OCI-LY7 (cell line): Measurements from ENCODE around the gene ARHGEF4. TPM values are rescaled to one million over a fixed set of nuclear protein-coding genes. Genes with fewer than 3 reads are reported as not detected.

Experiments
- BruUV-seq: library from RNA; stranded (reverse); fragments of 400-500 nt; replicated peaks from 2 replicates; lab custom pipeline; 2021; lab: Mats Ljungman, UMichigan
- CTCF ChIA-PET: fragments of 300-600 bp; sonication (Branson Sonifier 250); formaldehyde crosslinking; loops from one replicate; lab custom pipeline; 2022; ENCODE audit warnings: antibody characterized with exemption; ENCODE audit not compliant: unreplicated experiment; lab: Charles Lee
- POLR2A ChIA-PET: fragments of 300-600 bp; sonication (Branson Sonifier 250); formaldehyde crosslinking; loops from one replicate; lab custom pipeline; 2022; ENCODE audit warnings: antibody characterized with exemption; lab: Charles Lee
- DNase-seq: peaks from one replicate; pipeline ENCODE4 v3.0.0-alpha.2; 2015; ENCODE audit warnings: low spot score
- H2AFZ ChIP-seq: fragments of 200-600 bp; sonication (generic), shearing (Covaris generic); 2 replicates; pipeline ENCODE4 v1.6.1; 2014; ENCODE audit warnings: mild to moderate bottlenecking, antibody characterized with exemption, low read length, moderate library complexity
- H3K27ac ChIP-seq: fragments of 200-600 bp; sonication (generic); 2 replicates; pipeline ENCODE4 v1.5.1; 2014; ENCODE audit warnings: mixed run types, low read depth, mild to moderate bottlenecking, moderate library complexity, low read length, inconsistent platforms; ENCODE audit not compliant: poor library complexity, severe bottlenecking
- H3K36me3 ChIP-seq: fragments of 200-600 bp; sonication (generic); 2 replicates; pipeline ENCODE4 v1.6.1; 2014; ENCODE audit warnings: mild to moderate bottlenecking, antibody characterized with exemption, low read length, moderate library complexity, mixed read lengths; ENCODE audit not compliant: insufficient read depth
- H3K4me1 ChIP-seq: fragments of 200-600 bp; sonication (generic); 2 replicates; pipeline ENCODE4 v1.5.1; 2014; ENCODE audit warnings: mild to moderate bottlenecking, low read length; ENCODE audit not compliant: insufficient read depth, poor library complexity, severe bottlenecking
- H3K4me2 ChIP-seq: fragments of 200-600 bp; sonication (generic); 2 replicates; pipeline ENCODE4 v1.6.1; 2014; ENCODE audit warnings: mild to moderate bottlenecking, low read length
- H3K4me3 ChIP-seq: fragments of 200-600 bp; sonication (generic); 2 replicates; pipeline ENCODE4 v1.5.1; 2014; ENCODE audit warnings: mild to moderate bottlenecking, low read depth, low read length; ENCODE audit not compliant: poor library complexity, severe bottlenecking
- H3K79me2 ChIP-seq: fragments of 200-600 bp; sonication (generic); 2 replicates; pipeline ENCODE4 v1.6.1; 2016; ENCODE audit warnings: low read depth, mild to moderate bottlenecking, low read length, moderate library complexity, mixed read lengths; ENCODE audit not compliant: insufficient read depth
- H3K9me2 ChIP-seq: fragments of 200-600 bp; sonication (generic); 2 replicates; pipeline ENCODE4 v1.6.1; 2016; ENCODE audit warnings: mild to moderate bottlenecking, low read length, mixed read lengths; ENCODE audit not compliant: insufficient read depth
- H3K9me3 ChIP-seq: fragments of 200-600 bp; sonication (generic); 2 replicates; pipeline ENCODE4 v1.6.1; 2014; ENCODE audit warnings: mild to moderate bottlenecking, mixed run types, low read length, mixed read lengths
- H4K20me1 ChIP-seq: fragments of 200-600 bp; sonication (generic); 2 replicates; pipeline ENCODE4 v1.6.1; 2014; ENCODE audit warnings: mild to moderate bottlenecking, antibody characterized with exemption, low read length, moderate library complexity, mixed read lengths; ENCODE audit not compliant: insufficient read depth
- EZH2phosphoT487 ChIP-seq: fragments of 200-600 bp; sonication (generic); IDR thresholded peaks from 2 replicates; pipeline ENCODE4 v1.6.1; 2018; ENCODE audit warnings: low read depth, borderline replicate concordance, mild to moderate bottlenecking, mixed run types, antibody characterized with exemption, low read length, moderate library complexity, mixed read lengths
- intact Hi-C: fragments of 100-400 bp; cut with micrococcal nuclease; formaldehyde crosslinking; loops from one replicate; pipeline ENCODE4 v1.10.0; 2022; ENCODE audit not compliant: unreplicated experiment
- total RNA-seq, 2 experiments: library from RNA; depleted of rRNA in 1 of 2; stranded (reverse); fragments of >200 nt in 1 of 2; shearing (Covaris generic) in 1 of 2; gene quantifications; 2 replicates each; pipeline ENCODE4 v1.2.3, GENCODE V29; 2014 to 2022
- TF ChIP-seq, protein P1 (sequence below): fragments of 200-600 bp; sonication (generic); conservative IDR thresholded peaks from 2 replicates; pipeline ENCODE4 v1.5.1; 2014; ENCODE audit warnings: mild to moderate bottlenecking, antibody characterized with exemption, low read length, moderate library complexity, mixed read lengths

ARHGEF4 gene
- total RNA-seq, 2 experiments from 2014 or later: 1.1 to 1.7 TPM

DNA sequence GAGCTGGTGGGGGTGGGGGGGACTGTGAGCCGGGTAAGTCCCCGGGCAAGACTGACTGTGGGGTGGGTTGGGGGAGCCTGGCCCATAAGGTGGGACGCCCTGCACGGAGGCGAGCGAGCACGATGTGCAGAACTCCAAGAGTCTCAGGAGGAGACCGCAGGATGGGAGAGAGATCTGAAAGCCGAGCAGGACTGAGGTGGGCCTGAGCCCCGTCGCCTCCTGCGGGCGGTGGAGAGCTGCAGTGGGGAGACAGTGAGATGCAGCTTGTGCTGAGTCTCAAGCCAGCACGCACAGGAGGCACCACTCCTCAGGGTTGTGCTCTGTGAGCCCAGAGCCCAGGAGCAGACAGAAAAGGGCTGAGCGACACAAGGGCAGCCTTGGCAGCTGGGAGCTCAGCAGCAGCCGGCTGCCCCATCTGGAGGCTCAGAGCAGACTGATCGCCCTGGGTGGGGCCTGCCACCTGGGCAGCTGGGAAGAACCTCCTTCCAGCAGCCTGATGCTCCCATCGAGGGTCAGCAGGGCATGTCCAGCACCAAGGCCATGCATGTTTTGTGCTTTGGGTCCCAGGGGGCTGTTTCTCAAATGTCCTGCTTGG is 15.9 kb downstream of the ARHGEF4 start:
- Histone ChIP-seq H3K4me3 (no peak overlapping the region), H3K9me2 (no peaks in the 10 kb centered on the region), H4K20me1 (no peaks in the 10 kb centered on the region), H3K36me3 (no peaks in the 10 kb centered on the region), H3K4me1 (no peaks in the 10 kb centered on the region), H2AFZ (no peak overlapping the region), H3K9me3 (0 out of 2 replicates have a peak, but pooled peaks cover 7% of the 10 kb centered on the region), H3K79me2 (no peaks in the 10 kb centered on the region), H3K27ac (no peak overlapping the region), H3K4me2 (no peak overlapping the region)
- no peak for TF ChIP-seq EZH2phosphoT487
- TF ChIP-seq, protein P1, sequence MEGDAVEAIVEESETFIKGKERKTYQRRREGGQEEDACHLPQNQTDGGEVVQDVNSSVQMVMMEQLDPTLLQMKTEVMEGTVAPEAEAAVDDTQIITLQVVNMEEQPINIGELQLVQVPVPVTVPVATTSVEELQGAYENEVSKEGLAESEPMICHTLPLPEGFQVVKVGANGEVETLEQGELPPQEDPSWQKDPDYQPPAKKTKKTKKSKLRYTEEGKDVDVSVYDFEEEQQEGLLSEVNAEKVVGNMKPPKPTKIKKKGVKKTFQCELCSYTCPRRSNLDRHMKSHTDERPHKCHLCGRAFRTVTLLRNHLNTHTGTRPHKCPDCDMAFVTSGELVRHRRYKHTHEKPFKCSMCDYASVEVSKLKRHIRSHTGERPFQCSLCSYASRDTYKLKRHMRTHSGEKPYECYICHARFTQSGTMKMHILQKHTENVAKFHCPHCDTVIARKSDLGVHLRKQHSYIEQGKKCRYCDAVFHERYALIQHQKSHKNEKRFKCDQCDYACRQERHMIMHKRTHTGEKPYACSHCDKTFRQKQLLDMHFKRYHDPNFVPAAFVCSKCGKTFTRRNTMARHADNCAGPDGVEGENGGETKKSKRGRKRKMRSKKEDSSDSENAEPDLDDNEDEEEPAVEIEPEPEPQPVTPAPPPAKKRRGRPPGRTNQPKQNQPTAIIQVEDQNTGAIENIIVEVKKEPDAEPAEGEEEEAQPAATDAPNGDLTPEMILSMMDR: no peak
- intact Hi-C loops: no loop called here
- DNase-seq: no peak
- CTCF ChIA-PET: no interaction called here
- POLR2A ChIA-PET: no interaction called here
- no TSS peak for BruUV-seq

DNA sequence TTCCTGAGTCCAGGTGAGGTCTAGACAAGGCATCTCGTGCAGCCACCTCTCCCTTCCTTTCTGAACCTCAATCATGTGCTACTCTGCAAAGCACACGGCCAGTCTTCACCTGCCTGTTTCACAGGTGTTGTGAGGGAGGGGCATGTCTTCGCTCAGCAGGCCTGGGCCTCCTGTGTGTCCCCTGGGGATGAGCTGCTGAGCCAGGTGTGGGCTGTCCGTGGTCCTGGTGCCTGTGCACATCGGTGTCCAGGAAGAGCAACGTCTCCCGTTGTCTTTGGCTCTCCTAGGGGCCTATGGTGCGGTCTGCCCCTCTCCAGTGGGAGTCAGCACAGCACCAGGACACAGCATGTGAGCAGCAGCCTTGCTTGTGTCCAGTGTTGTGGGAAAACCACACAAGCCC is 16.7 kb downstream of the ARHGEF4 start:
- no peaks in the 10 kb centered on the region for H3K36me3 ChIP-seq
- H3K9me3 ChIP-seq: 0 out of 2 replicates have a peak, but pooled peaks cover 7% of the 10 kb centered on the region
- POLR2A ChIA-PET: no interaction called here
- intact Hi-C loops: no loop called here
- H3K9me2 ChIP-seq: no peaks in the 10 kb centered on the region
- H2AFZ ChIP-seq: no peak overlapping the region
- CTCF ChIA-PET: no interaction called here
- H4K20me1 ChIP-seq: no peaks in the 10 kb centered on the region
- no peaks in the 10 kb centered on the region for H3K4me1 ChIP-seq
- no peak overlapping the region for H3K27ac ChIP-seq
- no peaks in the 10 kb centered on the region for H3K79me2 ChIP-seq
- DNase-seq: no peak
- H3K4me2 ChIP-seq: no peak overlapping the region
- no TSS peak for BruUV-seq
- H3K4me3 ChIP-seq: no peak overlapping the region
- no peak for TF ChIP-seq EZH2phosphoT487
- TF ChIP-seq, protein P1: no peak

GRCh38 chr2:130854301-130854700 is 17.6 kb downstream of the ARHGEF4 start:
- no peak overlapping the region for H2AFZ ChIP-seq
- POLR2A ChIA-PET: no interaction called here
- no peak overlapping the region for H3K4me3 ChIP-seq
- BruUV-seq: no TSS peak
- no peak for DNase-seq
- intact Hi-C loops: no loop called here
- no peaks in the 10 kb centered on the region for H3K36me3 ChIP-seq
- no peak overlapping the region for H3K4me2 ChIP-seq
- 0 out of 2 replicates have a peak, but pooled peaks cover 7% of the 10 kb centered on the region for H3K9me3 ChIP-seq
- H4K20me1 ChIP-seq: no peaks in the 10 kb centered on the region
- H3K27ac ChIP-seq: no peak overlapping the region
- no peaks in the 10 kb centered on the region for H3K79me2 ChIP-seq
- no peak for TF ChIP-seq EZH2phosphoT487
- TF ChIP-seq, protein P1: no peak
- CTCF ChIA-PET: no interaction called here
- H3K9me2 ChIP-seq: no peaks in the 10 kb centered on the region
- no peaks in the 10 kb centered on the region for H3K4me1 ChIP-seq
